AG04449 (cell line): ENCODE data around the gene PRKCSH.

Source experiments
- CTCF ChIA-PET: fragments of 350-600 bp; formaldehyde crosslinking; extraction: SDS; loops from one replicate; lab custom pipeline; 2021; ENCODE audit warnings: antibody characterized with exemption; lab: Yijun Ruan, JAX
- POLR2A ChIA-PET: fragments of 400-600, 350-600 bp; formaldehyde crosslinking; extraction: SDS; loops from one replicate; lab custom pipeline; 2020; ENCODE audit warnings: antibody characterized with exemption, inconsistent platforms; lab: Yijun Ruan, JAX
- DNase-seq: peaks from one replicate; pipeline ENCODE4 v3.0.0-alpha.2; 2010; ENCODE audit warnings: low read depth, low spot score
- H3K4me3 ChIP-seq: 2 replicates; pipeline ENCODE4 v1.5.1; 2011; ENCODE audit warnings: low read depth, mild to moderate bottlenecking, control low read depth, low read length
- CTCF ChIP-seq: IDR thresholded peaks from one replicate; pipeline ENCODE4 v1.5.1; 2011; ENCODE audit warnings: mild to moderate bottlenecking, moderate library complexity, low read length, control low read depth, inconsistent platforms; ENCODE audit not compliant: insufficient read depth; ENCODE audit errors: missing control alignments

Gene PRKCSH, protein sequence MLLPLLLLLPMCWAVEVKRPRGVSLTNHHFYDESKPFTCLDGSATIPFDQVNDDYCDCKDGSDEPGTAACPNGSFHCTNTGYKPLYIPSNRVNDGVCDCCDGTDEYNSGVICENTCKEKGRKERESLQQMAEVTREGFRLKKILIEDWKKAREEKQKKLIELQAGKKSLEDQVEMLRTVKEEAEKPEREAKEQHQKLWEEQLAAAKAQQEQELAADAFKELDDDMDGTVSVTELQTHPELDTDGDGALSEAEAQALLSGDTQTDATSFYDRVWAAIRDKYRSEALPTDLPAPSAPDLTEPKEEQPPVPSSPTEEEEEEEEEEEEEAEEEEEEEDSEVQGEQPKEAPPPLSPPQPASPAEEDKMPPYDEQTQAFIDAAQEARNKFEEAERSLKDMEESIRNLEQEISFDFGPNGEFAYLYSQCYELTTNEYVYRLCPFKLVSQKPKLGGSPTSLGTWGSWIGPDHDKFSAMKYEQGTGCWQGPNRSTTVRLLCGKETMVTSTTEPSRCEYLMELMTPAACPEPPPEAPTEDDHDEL

GRCh38 chr19:11435057-11435832, at the start of gene PRKCSH, which contains the start of gene ODAD3:
Gene PRKCSH (plus strand): TSS chr19:11435635. CDS start chr19:11436118, 483 bp downstream.
Gene ODAD3 (minus strand): TSS chr19:11435121. CDS start chr19:11435016, 105 bp downstream.
- peak; percentile 97 for DNase-seq
- TF ChIP-seq CTCF, result peak; percentile 83
- peak within 1 kb of the TSS; percentile 98 for H3K4me3 ChIP-seq
- CTCF ChIA-PET, result interaction anchor here (0.6 to 3.8 kb wide), 20 partner anchors 9 to 153 kb away, joined by 3 to 20 read pairs (median 4); partner anchors contain the start of gene EPOR
- POLR2A ChIA-PET, result interaction anchor here (1.0 kb wide), 3 partner anchors 61 to 95 kb away, joined by 3 read pairs; partner anchors contain the start of genes CCDC159, RAB3D, SWSAP1 and TMEM205

DNA sequence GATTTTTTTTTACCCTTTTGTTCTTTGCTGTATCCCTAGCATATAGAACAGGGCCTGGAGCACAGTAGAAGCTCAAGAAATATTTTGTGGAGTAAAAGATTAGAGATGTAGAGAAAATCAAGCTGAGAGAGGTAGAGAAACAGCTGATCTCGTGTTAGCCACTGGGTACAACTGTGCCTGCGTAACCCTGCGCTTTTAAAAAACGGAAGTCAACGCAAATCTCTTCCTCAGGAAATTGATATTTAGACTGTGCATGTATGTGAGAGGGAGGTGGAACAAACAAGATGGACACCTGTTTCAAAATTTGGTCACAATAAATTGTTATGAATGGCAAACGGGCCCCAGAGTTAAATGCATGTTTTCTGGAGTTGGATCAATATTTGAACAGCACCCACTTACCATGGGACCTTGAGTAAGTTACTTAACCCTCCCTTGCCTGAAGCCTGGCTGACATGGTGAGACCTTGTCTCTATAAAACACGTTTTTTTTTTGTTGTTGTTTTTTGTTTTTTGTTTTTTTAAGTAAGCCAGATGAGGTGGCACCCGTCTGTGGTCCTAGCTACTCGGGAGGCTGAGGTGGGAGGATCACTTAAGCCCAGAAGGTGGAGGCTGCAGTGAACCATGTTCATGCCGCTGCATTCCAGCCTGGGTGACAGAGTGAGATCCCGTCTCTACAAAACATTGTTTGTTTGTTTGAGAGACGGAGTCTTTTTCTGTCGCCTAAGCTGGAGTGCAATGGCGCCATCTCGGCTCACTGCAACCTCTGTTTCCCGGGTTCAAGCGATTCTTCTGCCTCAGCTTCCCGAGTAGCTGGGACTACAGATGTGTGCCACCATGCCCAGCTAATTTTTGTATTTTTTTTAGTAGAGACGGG, 48.0 kb upstream of the PRKCSH start:
- ChIA-PET POLR2A (interaction anchor here (0.6 kb wide), 1 partner anchor 74 kb away, joined by 3 read pairs; no protein-coding TSS in a partner anchor), CTCF (interaction anchor here (0.6 to 1.1 kb wide), 2 partner anchors 28 to 134 kb away, joined by 3 to 4 read pairs; no protein-coding TSS in a partner anchor)
- no peak for TF ChIP-seq CTCF
- DNase-seq, result no peak
- no peak overlapping the region for H3K4me3 ChIP-seq

- ChIA-PET CTCF (interaction anchor here (0.8 to 4.1 kb wide), 4 partner anchors 9 to 97 kb away, joined by 3 to 45 read pairs (median 4); partner anchors contain the start of gene SWSAP1), POLR2A (interaction anchor here (0.9 kb wide), 1 partner anchor 9 kb away, joined by 4 read pairs; no protein-coding TSS in a partner anchor)
- TF ChIP-seq CTCF, result no peak
- H3K4me3 ChIP-seq, result no peak overlapping the region
- DNase-seq, result no peak
These were observed 45.1 kb upstream of the PRKCSH start for GRCh38 chr19:11390359-11390758.

GRCh38 chr19:11390933-11391680, 44.3 kb upstream of the PRKCSH start:
- ChIA-PET POLR2A (interaction anchor here (0.9 kb wide), 1 partner anchor 10 kb away, joined by 4 read pairs; no protein-coding TSS in a partner anchor), CTCF (interaction anchor here (1.0 to 4.1 kb wide), 3 partner anchors 10 to 13 kb away, joined by 3 to 45 read pairs (median 4); no protein-coding TSS in a partner anchor)
- no peak for DNase-seq
- TF ChIP-seq CTCF, result no peak
- H3K4me3 ChIP-seq, result no peak overlapping the region
